SH-SY5Y (cell line): ENCODE data around the gene DSTN.

Source experiments
- GATA2 ChIP-seq: IDR thresholded peaks from 2 replicates; pipeline ENCODE4 v1.6.1; 2011; ENCODE audit warnings: mild to moderate bottlenecking, low read depth, low read length
- GATA3 ChIP-seq: IDR thresholded peaks from 2 replicates; pipeline ENCODE4 v1.6.1; 2011; ENCODE audit warnings: low read depth, mild to moderate bottlenecking, low read length, moderate library complexity

DNA sequence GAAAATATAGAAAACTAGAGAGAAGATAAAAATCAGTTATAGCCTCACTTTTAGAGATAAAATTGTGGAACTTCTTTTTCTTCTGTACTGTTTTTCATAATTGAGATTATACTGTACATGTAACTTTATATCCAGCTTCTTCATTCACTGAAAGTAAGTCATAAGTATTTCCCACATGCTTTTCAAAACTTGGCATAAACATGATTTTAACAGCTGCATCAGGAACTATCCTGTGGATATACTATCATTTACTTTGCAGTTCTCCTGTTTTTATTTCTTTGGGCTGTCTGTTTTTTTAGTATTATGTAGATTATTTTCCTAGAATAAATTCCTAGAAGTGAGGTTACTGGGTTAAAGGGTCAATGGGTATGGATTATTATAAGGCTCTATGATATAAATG is 14.8 kb downstream of the DSTN start:
- TF ChIP-seq GATA2 (no peak), GATA3 (no peak)
